Endodermal cell (in vitro differentiated cells): ENCODE measurements around the gene SLX9. TPM values are rescaled to one million over a fixed set of nuclear protein-coding genes. Genes with fewer than 3 reads are reported as not detected.

Experiments
- DNase-seq: peaks from one replicate; pipeline ENCODE4 v3.0.0-alpha.2; 2017
- H3K27ac ChIP-seq: 2 replicates; pipeline ENCODE4 v1.5.1; 2013; ENCODE audit warnings: mild to moderate bottlenecking, low read depth, low read length, moderate library complexity
- H3K27me3 ChIP-seq: 2 replicates; pipeline ENCODE4 v1.6.1; 2013; ENCODE audit warnings: mild to moderate bottlenecking, low read length, moderate library complexity; ENCODE audit not compliant: insufficient read depth, control insufficient read depth, poor library complexity, severe bottlenecking
- H3K36me3 ChIP-seq: 2 replicates; pipeline ENCODE4 v1.7.0; 2013; ENCODE audit warnings: mild to moderate bottlenecking, low read length, moderate library complexity; ENCODE audit not compliant: control insufficient read depth, insufficient read depth
- H3K4me1 ChIP-seq: one replicate; pipeline ENCODE4 v1.7.0; 2013; ENCODE audit warnings: low read length; ENCODE audit not compliant: control insufficient read depth, insufficient read depth
- H3K4me3 ChIP-seq: 2 replicates; pipeline ENCODE4 v1.5.1; 2013; ENCODE audit warnings: mild to moderate bottlenecking, low read length, moderate library complexity
- H3K9ac ChIP-seq: 2 replicates; pipeline ENCODE4 v1.6.1; 2013; ENCODE audit warnings: mild to moderate bottlenecking, low read length, moderate library complexity; ENCODE audit not compliant: poor library complexity, severe bottlenecking; ENCODE audit errors: extremely low read depth
- H3K9me3 ChIP-seq: 2 replicates; pipeline ENCODE4 v1.6.1; 2013; ENCODE audit warnings: mild to moderate bottlenecking, low read length, moderate library complexity; ENCODE audit not compliant: control insufficient read depth
- H3K27ac Mint-ChIP-seq: 2 replicates; pipeline ENCODE4 v1.8.0; 2020; ENCODE audit warnings: mixed read lengths
- H3K27me3 Mint-ChIP-seq: 2 replicates; pipeline ENCODE4 v1.8.0; 2021; ENCODE audit warnings: mild to moderate bottlenecking, mixed read lengths; ENCODE audit not compliant: insufficient read depth
- H3K36me3 Mint-ChIP-seq: 2 replicates; pipeline ENCODE4 v1.8.0; 2020; ENCODE audit warnings: low read depth, mixed read lengths
- H3K4me1 Mint-ChIP-seq: 2 replicates; pipeline ENCODE4 v1.8.0; 2020; ENCODE audit warnings: mixed read lengths
- H3K4me3 Mint-ChIP-seq: 2 replicates; pipeline ENCODE4 v1.8.0; 2020; ENCODE audit warnings: mild to moderate bottlenecking, moderate library complexity, mixed read lengths
- H3K9me3 Mint-ChIP-seq: 2 replicates; pipeline ENCODE4 v1.8.0; 2020; ENCODE audit warnings: mild to moderate bottlenecking, mixed read lengths
- CTCF ChIP-seq: fragments of 200-600 bp; sonication (generic); conservative IDR thresholded peaks from 2 replicates; pipeline ENCODE4 v1.5.0; 2021; ENCODE audit warnings: antibody characterized with exemption, mild to moderate bottlenecking
- WGBS, 2 experiments: methylation state at CpG; one replicate each; pipeline versions ENCODE4 v1.1.5 to v1.1.7; 2013; ENCODE audit warnings: missing lambda C conversion rate in 2 of 2, mixed read lengths in 1 of 2; ENCODE audit not compliant: insufficient coverage in 1 of 2, insufficient read length in 1 of 2; 5-methylcytosine and 5-hydroxymethylcytosine counted together
- total RNA-seq, 2 donors: library from RNA; stranded (reverse); fragmentation: NEBNext Ultra II Directional in 1 of 2; extraction: Animal tissue kit (Norgen Biotek cat#: 25700) in 1 of 2; gene quantifications; 2 replicates in 1 of 2; 3 replicates in 1 of 2; pipeline ENCODE4 v1.2.1, GENCODE V29; 2021

The SLX9 gene
- total RNA-seq, 2 donors from 2014 or later = 38.0 to 48.9 TPM

DNA sequence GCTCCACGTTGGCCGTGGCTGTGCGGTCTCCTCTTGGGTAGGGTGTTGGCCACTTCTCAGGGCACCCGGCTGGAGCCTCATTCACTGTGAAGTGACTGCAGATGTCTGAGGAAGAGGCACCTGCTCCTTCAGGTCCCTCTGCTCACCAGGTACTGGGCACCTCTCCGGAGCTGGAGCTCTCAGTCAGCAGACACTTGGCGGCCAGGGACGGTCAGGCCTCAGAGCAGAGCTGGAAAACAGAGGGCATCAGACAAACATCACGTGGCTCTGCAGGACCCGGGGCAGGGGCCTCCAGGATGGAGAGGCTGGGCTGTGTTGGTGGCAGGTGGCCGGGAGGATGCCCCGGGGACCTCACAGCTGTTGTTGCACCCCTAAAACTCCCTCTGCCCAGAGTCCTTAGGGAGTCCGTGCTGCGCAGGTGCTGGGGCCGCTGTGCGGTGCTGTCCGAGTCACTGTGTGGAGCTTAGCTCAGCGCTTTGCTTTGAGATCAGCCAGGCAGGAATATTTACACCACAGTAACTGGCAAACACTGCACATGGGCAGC is 59.7 kb downstream of the SLX9 start:
- peaks cover 10% of the 10 kb centered on the region for H3K4me1 Mint-ChIP-seq
- Histone ChIP-seq H3K36me3 (no peaks in the 10 kb centered on the region), H3K9ac (no peak overlapping the region), H3K4me3 (no peak overlapping the region), H3K27me3 (no peaks in the 10 kb centered on the region), H3K4me1 (peaks cover 13% of the 10 kb centered on the region), H3K27ac (no peak overlapping the region), H3K9me3 (no peaks in the 10 kb centered on the region)
- TF ChIP-seq CTCF = no peak
- no peak overlapping the region for H3K4me3 Mint-ChIP-seq
- DNase-seq = no peak
- H3K27me3 Mint-ChIP-seq = no peaks in the 10 kb centered on the region
- 95 to 100% methylated on average over 6 to 17 of the region's 17 CpGs for WGBS, 2 experiments
- no peak overlapping the region for H3K27ac Mint-ChIP-seq
- no peaks in the 10 kb centered on the region for H3K36me3 Mint-ChIP-seq
- H3K9me3 Mint-ChIP-seq = no peaks in the 10 kb centered on the region

GRCh38 chr21:44999972-45000636 is 60.3 kb downstream of the SLX9 start:
- TF ChIP-seq CTCF = no peak
- Histone ChIP-seq H3K27ac (no peak overlapping the region), H3K9me3 (no peaks in the 10 kb centered on the region), H3K9ac (no peak overlapping the region), H3K4me1 (peaks cover 13% of the 10 kb centered on the region), H3K36me3 (no peaks in the 10 kb centered on the region), H3K27me3 (no peaks in the 10 kb centered on the region), H3K4me3 (no peak overlapping the region)
- Mint-ChIP-seq H3K27me3 (no peaks in the 10 kb centered on the region), H3K9me3 (no peaks in the 10 kb centered on the region), H3K36me3 (no peaks in the 10 kb centered on the region), H3K27ac (no peak overlapping the region), H3K4me1 (peaks cover 10% of the 10 kb centered on the region), H3K4me3 (no peak overlapping the region)
- 92 to 94% methylated on average over 18 to 29 of the region's 29 CpGs for WGBS, 2 experiments
- no peak for DNase-seq

DNA sequence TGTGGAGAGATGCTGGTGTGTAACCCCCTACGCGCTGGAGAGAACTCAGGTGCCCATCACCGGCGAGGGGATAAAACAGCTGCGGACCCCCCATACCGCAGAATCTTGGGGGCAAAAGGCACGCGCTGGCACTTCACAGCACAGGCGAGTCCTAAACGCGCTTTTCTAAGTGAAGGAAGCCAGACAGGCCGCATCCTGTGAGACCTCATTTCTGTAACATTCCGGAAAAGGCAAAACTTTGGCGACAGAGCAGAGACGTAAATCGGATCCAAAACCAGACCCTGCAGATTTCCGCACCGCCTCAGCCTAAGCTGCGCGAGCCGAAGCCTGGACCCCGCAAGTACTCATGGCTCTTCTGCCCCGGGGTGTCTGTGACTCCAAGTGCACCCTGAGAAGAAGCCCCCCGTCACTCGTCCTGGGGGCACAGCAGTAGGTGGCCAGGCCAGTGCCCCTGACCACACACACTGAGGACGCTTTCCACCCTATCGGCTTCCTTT is 60.9 kb downstream of the SLX9 start:
- Histone ChIP-seq H3K36me3 (no peaks in the 10 kb centered on the region), H3K27me3 (no peaks in the 10 kb centered on the region), H3K4me1 (peaks cover 13% of the 10 kb centered on the region), H3K27ac (no peak overlapping the region), H3K4me3 (no peak overlapping the region), H3K9me3 (no peaks in the 10 kb centered on the region), H3K9ac (no peak overlapping the region)
- no peaks in the 10 kb centered on the region for H3K27me3 Mint-ChIP-seq
- H3K4me1 Mint-ChIP-seq = peaks cover 10% of the 10 kb centered on the region
- H3K9me3 Mint-ChIP-seq = no peaks in the 10 kb centered on the region
- H3K27ac Mint-ChIP-seq = no peak overlapping the region
- 93 to 96% methylated on average over 27 of the region's 27 CpGs for WGBS, 2 experiments
- TF ChIP-seq CTCF = no peak
- H3K4me3 Mint-ChIP-seq = no peak overlapping the region
- DNase-seq = no peak
- no peaks in the 10 kb centered on the region for H3K36me3 Mint-ChIP-seq
